SK-N-DZ (cell line): Measurements from ENCODE around the gene PLEKHA8.
"Not testable (repeated sequence)": the region's sequence is repeated elsewhere in the genome, so short reads cannot be mapped to it uniquely, and the experiment has no call there.

Experiments
- DNase-seq: peaks from one replicate; pipeline ENCODE4 v3.0.0-alpha.2; 2015; ENCODE audit warnings: low spot score

The PLEKHA8 gene

DNA sequence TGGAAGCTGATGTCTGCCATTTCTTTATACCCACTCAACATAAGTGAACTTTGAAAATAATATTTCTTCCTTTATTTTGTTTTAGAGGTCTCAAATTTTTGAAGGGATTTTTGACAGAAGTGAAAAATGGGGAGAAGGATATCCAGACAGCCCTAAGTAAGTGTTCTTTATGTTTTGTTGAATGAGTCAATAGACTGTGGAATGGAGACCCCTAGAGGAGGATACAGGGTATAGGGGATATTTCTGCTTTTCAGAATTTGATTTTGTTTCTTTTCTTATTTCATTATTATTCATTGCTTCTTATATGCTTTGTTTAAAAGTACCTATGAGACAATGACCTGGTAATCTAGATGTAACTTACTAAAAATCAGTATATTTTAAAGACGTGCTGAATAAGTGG is 34.4 kb downstream of the PLEKHA8 start:
- peak; percentile 44 for DNase-seq

DNA sequence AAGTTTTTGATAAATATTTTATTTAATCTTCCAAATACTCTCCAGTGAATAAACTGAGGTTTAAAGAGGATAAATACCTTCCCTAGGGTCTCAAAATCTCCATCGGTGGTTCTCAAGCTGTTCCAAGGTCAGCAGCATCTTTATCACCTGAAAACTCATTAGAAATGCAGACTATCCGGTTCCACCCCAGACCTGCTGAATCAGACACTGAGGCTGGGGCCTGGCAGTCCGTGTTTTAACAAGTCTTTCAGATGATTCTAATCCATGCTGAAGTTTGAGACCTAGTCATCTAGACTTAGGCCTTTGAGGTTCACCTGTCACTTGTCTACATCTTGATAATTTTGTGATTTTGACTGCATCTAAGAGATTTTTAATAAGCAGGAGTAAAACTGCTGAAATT is 37.5 kb downstream of the PLEKHA8 start:
- DNase-seq: no peak

DNA sequence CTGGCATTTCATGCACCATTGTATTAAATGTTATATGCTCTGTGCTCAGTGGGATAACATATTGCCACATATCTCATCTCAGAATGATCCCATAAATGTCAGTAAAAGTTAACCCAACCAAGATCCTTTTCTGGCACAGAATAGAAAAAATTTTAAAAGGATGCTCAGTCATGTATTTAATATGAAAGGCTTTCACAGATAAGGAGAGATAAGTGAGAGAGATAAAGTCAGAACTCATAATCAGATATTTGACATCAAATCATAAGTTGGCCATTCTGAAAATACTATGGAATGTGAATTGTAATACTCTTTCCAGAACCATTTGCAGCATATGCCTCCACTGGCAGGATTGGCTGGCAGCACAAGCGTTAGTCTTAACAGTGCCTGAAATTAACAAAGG is 38.5 kb downstream of the PLEKHA8 start:
- DNase-seq: no peak

DNA sequence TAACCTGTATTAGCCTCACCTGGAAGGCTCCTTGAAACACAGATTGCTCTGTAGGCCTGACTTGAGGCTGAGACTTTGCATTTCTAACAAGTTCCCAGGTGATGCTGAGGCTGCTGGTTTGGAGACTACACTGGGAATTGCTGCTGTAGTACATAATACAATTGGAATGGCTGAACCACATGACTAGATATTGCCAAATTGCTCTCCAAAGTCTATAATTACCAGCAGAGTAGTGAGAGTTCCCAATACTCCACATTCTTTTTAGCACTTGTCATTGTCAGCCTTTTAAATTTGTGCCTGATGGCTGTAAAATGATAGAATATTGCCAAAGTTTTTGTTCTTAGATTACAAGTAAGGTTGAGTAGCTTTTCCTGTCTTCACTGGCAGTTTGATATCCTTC is 39.9 kb downstream of the PLEKHA8 start:
- DNase-seq: no peak

DNA sequence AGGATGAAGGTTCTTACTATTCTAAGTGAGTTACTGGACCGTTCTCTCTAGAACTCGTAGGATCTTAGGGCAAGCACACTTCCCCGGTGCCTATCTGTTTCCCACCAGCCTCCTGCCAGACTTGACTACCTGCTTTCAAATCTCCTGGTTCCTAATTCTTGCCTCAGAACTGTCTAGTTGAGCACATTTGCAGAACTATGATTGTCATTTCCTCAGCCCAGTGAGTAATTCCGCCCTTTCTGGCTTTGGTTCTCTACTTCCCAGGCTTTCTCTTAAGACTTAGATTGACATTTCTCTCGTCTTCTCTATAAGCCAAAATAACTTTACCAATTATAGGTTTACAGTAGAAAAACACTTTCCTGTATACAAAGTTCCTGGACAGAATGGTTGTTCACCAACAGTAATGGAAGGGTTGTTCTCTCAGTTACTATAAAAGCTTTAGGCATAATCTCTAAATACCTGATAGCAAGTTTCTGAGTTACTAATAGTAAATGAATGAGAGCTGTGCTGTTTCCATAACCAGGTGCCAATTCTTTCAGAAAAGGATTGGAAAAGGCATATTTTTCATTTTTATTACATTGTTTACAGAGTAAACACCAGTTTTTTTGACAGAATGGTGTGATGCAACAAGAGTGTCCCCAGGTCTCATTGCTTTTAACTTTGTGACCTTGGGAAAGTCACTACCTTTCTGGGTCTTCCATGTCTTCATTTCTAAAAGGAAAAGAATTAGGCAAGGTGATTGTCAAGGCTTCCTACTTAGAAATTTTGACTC is 41.1 kb downstream of the PLEKHA8 start:
- no peak for DNase-seq

DNA sequence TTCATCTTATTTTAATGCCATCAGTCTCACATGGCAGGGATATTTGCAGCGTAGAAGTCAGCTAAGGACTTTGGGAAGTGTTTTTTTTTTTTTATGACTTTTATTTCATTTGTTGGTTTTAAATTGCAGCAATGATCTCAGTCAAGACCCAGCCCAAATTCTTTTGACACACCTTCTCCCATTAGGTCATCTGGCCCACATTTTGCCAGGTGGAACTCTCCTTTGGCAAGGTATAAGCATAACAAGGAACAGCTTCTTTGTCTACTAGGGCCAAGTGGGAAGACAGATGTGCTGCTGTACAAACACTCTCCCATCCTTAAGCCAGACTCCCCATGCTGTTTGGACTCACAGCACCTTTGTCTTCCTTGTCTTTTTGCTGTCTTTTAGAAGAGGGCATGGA is 41.8 kb downstream of the PLEKHA8 start:
- no peak for DNase-seq

DNA sequence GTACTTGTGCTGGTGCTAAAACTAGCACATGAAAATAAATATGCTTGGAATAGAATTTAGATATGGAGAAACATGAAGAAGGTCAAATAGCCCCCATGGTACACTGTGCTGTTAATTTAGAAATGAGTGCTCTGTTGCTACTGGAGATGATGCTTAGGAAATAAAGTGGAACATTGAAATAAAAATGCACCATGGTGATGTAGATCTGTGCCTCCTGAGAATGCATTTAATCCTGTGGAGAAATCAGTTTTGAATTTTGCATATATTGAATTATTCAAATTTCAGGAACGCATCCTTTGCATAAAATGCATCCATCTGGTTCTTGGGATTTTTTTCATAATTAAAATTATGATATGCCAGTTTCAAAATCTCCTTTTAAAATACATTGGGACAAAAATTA is 44.5 kb downstream of the PLEKHA8 start:
- no peak for DNase-seq

DNA sequence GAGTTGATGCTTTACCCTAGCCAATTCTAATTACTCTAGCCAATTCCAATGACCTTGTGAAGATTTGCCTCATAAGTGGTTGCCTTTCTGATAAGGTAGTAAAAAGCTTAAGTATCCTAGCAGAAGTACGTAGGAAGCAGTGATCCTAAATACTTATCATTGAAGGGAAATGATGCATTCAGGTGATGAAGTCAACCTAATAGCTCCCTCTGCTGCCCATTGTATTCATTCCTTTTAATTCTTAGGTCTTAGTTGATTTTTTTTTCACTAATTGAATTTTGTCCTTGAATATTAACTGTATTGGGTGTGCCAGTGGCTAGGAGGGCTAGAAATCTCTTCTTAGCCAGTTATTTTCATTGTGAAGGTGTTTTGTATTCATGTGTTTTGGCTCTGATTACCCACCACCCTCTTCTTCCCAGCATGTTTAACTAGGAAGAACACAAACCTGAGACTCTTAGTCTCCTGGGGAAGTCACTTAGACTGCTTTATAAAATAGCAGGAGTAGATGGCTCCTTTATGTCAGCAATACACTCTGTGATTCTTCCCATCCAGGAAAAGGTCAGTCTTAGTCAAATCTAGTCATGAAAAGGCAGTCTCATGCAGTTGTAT is 46.3 kb downstream of the PLEKHA8 start:
- DNase-seq: peak; percentile 40

DNA sequence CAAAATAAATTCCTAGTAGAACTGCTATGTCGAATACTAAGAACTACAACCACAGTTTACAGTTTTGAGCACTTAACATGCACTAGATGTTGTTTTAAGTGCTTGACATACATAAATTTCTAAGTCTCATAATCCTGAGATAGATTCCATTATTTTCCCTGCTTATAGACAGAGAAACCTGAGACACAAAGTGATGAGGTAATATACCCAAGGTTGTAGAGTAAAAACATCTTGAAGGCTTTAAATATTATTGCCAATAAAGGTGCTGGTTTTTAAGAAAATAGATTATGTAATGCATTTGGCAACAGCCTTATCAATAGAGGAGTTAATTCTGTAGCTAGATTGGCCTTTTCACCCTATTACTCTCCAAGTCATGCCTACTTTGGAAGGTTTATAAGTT is 48.2 kb downstream of the PLEKHA8 start:
- DNase-seq: no peak

DNA sequence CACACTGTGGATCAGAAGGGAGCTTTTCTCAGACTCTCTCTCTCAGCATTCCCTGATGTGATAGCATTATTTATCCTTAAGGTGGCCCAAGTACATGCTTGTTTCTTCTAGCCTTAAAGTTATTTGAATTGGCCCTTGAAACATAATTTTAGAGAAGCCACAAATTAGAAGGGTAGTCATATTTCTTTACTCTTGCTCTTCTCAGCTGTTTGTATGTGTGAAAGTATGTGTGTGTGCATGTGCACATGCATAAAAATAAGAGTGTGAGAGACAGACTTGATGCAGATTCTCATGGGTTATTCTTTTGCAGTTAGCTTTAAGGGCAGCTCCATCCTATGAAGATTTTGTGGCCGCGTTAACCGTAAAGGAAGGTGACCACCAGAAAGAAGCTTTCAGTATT is 50.1 kb downstream of the PLEKHA8 start:
- DNase-seq: no peak

DNA sequence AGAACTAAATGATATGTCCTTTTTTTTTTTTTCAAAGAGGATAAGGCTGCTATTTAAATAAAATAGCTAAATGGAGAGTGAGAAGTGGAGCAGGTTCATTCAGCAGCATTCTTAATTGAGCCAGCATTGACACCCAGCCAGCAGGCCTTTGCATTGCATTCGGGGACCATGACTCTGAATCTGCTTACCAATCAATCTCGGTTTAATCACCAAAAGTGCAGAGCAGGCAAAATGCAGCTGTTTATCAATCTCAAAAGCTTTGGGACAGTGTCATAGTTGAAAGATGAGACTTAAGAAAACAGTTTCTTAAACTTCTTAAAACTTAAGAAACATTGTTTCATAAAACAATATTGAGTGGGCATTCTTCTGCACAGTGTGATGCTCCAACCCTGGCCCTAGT is 51.7 kb downstream of the PLEKHA8 start:
- DNase-seq: no peak

DNA sequence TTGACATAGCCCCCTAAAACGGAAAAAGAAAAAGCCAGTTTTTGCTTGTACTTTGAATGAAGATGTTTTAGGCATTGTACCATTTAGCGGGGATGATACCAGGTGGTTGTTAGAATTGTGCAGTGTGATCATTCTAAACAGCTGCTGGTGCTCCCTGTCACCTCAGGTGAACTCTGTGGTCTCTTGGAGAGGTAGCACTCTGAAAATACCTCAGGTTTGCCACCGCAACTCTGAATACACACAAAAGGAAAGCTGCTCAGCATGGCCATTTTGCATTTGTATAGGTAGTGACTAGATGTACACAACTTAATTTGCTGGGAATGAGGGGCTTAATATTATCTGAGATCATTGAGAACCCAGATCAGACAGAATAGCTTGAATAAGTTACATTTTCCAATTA is 52.6 kb downstream of the PLEKHA8 start:
- DNase-seq: no peak

DNA sequence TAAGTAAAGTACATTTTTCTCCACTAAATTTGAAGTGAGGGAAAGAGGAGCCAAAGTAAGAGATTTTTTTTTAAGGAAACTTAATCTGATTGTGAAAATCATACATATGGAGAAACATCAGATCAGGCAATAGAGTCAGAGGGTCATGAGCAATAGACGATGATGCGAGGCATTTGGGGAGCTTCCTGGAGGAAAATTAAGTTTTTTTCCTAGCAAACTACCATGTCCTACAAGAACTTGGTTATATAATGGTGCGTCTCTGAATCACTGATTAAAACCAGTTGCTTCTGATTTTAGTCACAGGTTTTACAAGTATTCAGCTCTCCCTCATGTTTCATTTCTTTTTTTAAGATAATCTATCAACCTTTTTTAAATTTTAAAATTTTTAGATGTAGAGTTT is 54.5 kb downstream of the PLEKHA8 start:
- no peak for DNase-seq

DNA sequence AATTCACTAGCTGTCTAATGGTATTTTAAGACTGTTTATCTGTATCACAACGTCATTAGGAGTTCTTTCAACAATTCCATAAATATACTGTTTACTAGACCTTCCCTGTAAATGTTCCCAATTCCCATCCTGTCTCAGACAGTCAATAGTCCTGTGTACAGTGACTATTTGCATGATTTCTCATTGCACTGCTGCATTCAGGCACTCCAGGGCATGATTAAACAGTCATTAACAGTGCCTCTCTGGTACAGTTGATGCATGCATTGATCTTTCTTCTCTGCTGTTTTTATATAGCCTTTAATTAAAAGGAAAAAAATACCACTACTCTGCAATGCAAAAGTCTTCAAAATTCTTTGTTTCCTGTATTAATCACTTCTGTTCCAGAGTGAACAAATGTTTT is 55.1 kb downstream of the PLEKHA8 start:
- DNase-seq: no peak

DNA sequence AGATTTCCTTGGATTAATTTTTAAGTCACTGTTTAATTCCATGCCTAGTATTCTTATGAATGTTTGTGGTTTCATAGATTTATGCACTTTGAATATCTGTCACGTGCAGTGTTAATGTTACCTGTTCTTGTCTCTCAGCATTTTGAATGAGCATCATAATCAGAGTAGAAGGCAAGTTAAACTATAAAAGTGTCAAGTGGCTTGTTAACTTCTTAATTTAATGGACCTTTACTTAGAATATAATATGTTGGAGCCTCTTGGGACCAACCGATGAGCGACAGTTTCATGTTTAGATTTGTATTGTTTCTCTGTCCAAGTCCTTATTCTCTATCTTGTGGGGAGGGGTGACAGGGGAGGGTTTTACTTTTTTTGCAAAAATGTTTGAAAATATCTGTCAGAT is 56.0 kb downstream of the PLEKHA8 start:
- DNase-seq: no peak

DNA sequence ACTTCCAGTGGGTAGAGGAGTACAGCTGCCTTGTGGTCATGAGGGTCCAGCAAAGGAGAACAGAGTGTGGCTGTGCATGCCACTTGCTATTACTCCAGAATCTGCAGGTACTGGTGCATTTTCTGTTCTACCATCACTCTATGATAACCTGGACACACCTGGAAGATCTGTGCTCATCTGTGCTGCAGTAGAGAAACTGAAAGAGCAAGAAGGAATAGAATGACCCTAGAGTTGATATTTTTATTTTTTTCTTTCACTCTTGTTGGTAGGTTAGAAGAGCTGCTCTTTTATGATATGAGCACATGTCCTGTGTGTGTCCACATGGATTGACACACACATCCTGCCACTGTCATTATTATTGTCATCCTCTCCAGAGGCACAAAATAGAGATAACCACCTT is 58.3 kb downstream of the PLEKHA8 start:
- DNase-seq: no peak

DNA sequence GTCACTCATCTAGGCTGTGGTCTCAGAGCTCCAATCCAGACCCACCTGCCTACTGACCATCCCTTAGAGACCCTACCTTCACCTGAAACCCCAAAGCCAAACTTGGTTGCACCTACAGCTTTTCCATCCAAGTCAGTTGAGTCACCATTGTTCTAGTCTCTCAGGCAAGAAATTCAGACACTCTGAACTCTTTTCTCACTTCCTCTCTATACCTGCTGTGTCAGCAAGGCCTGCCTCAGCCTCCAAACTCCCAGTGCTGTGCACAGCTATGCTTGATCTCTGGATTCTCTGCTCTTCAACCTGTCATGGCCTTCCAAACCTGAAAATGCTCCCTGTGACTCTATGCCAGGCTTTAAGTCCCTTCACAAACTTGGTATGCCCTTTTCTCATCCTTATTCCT is 59.2 kb downstream of the PLEKHA8 start:
- DNase-seq: no peak

DNA sequence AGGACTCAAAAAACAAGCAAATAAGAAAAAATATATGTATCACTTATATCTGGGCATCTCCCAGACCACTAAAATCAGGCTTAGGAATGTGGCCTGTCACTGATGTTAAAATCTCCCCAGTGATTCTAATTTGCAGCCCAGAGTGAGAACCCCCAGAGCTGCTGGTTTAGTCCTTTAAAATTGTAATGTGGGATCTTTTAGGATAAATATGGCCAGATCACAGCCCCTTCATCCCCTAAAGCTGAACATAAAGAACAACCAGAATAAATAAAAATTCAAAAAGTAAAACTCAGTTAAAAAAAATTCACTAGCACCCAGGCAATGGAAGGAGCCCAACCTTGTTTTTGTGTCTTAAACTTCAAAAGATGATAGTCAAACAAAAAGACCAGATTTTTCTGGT is 60.1 kb downstream of the PLEKHA8 start:
- DNase-seq: no peak

DNA sequence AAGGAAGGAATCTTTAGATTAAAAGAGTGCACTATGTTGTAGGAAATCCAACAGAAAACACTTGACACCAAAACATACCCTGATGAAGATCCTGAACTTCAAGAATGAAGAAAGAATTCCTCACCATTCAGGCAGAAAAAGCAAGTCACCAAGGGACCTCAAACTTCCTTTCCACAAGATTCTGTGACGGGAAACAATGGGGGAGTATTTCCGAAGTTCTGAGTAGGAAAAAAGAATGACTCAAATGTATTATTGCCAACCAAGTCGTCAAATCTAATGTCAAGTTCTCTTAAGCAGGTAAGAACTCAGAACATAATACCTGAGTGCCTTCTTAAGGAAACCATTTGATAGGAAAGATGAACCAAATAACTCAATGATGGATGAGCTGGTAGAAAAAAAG is 61.9 kb downstream of the PLEKHA8 start:
- DNase-seq: no peak

DNA sequence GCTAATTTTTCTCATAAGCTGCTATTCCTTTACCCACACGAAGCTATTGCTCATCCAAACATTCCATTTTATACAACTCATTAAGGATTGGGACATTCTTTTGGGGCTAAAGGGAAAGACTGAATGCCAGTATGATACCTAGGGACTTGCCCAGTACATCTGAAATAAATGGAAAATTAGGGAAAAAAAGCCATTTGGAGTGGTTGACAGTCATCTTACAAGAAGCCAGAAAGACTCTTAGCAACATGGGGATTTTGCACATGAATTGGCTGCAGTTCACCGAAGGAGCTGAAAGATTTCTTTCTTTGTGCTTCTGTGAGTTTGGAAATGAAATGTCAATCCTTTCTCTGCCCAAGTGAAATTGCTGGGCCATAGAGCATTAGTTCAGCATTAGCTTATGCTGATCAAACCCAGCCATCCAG is 63.3 kb downstream of the PLEKHA8 start:
- no peak for DNase-seq

DNA sequence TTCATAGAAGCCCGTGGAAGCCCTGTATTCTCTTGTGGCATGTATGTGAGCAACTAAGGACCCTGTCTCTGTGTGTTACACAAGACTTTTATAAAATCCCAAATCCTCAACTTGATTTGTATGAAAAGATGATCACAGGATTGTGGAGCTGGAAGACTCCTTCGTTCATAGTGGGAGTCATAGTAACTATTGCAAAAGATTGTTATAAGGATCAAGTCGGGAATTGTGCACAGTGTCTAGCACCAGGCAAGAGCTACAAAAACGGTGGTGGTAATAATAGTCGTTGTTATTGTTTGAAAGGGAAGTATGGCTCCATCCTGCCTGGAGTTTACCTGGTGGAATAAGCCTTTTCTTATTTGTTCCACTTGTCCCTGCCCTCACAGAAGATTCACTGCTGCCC is 63.8 kb downstream of the PLEKHA8 start:
- no peak for DNase-seq

DNA sequence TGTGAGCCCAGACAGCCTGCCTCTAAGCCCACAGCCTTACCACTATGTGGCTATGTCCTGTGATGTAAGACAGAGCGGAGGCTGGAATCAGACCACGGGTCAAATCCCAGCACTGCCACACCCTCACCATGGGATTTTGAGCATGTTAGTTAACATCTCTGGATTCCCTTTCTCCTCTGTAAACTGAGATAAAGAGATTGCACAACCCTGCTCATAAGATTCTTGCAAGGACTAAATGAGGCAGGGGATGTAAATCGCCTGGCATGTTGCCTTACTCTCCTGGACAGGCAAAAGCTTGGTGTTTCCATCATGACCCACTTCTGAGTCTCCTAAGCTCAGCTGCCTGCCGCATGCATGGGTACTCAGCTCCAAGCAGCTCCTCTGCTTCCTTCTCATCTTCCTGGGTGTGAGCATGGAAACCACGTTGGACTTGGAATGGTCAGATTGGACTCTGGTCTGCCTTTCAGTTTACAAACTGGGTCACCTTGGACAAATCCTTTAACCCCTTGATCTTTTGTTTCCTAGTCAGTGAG is 65.3 kb downstream of the PLEKHA8 start:
- no peak for DNase-seq

DNA sequence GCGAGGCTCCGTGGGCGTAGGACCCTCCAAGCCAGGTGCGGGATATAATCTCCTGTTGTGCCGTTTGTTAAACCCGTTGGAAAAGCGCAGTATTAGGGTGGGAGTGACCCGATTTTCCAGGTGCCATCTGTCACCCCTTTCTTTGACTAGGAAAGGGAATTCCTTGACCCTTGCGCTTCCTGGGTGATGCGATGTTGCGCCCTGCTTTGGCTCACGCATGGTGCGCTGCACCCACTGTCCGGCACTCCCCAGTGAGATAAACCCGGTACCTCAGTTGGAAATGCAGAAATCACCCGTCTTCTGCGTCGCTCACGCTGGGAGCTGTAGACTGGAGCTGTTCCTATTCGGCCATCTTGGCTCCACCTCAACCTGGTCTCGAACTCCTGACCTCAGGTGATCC is 70.4 kb downstream of the PLEKHA8 start:
- DNase-seq: not testable (repeated sequence)
